ENCODE data around the gene SOCS2.
A peak's percentile ranks its signal among the peaks of the same experiment; 100 is the strongest.
"Not testable (repeated sequence)": the region's sequence is repeated elsewhere in the genome, so short reads cannot be mapped to it uniquely, and the experiment has no call there.

Gene SOCS2

DNA sequence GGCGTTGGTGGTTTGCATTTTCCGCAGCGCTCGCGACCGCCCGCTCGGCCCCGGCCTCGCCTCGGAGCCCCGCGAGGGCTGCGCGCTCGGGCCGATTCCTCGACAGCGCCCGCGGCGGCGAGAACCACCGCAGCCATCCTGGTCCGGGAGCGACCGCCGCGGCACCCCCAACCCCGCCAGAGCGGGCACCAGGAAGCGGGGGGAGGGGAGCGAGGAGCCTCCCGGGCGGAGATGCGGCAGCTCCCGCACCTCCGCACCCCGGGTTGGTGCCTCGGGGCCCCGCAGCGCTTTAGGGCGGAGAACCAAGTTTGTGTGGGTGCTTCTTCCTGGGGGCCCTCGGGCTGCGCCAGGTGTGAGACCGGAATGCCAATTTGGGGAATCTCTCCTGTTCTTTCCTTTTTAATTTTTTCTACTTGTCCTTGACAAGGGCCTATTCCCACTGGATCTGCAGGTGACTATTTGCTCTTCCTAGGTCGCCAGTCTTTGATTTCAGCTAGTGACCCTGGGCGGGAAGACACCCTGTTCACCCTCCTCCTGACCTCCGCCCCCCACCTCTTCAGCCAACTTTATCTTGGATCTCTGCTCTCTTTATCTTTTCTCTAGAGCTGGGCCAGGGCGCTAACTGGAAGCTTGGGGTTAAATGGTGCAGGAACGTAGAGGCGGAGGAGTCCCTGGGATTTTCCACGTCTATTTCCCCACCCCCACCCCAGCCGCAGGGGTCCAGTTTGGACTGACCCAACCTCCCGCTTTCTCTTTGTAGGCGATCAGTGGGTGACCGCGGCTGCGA lies at the start of gene SOCS2:
SOCS2 (plus strand) TSS at position 751 of the 787 bp plus-strand sequence. CDS start 223 bp downstream, outside the sequence.
- peak; percentile 61 for DNase-seq

- no peak for DNase-seq
Measured at GRCh38 chr12:93524386-93525133, 47.9 kb upstream of the SOCS2 start.

- no peak for DNase-seq
Measured at GRCh38 chr12:93526786-93527428, 45.6 kb upstream of the SOCS2 start.

DNA sequence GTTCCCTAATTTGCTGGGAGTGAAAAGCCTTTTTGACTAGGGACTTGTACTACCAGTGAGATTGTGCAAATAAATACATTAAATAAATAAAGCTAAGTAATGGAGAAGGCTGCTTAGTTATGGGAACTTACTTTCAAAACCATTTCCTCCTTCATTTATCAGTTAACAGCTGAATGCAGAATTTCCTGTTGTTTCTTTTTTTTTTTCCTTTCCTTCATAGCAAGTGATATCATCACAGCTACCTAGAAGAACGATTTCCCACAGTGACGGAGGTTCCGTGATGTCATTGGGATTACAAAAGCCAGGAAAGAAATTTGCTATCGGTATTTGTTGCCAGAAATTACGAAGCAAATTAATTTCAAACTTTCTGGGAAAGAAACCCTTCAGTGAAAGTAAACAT lies 42.1 kb upstream of the SOCS2 start:
- no peak for DNase-seq

DNA sequence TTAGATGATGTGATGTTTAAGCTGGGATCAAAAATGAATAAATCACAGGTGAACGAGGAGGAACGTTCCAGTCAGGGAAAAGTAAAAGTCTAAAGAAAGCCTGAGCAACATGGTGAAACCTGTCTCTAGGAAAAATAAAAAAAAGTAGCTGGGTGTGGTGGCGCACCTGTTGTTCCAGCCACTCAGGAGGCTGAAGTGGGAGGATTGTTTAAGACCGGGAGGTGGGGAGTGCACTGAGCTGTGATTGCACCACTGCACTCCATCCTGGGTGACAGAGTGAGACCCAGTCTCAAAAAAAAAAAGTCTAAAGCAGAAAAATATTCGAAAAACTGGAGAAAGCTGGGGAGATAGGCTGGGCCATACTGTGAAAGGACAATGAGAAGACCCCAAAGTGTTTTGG lies 39.2 kb upstream of the SOCS2 start:
- no peak for DNase-seq

- DNase-seq, result no peak
Measured at GRCh38 chr12:93536111-93536765, 36.2 kb upstream of the SOCS2 start.

GRCh38 chr12:93536766-93537488 lies 35.5 kb upstream of the SOCS2 start:
- no peak for DNase-seq

DNA sequence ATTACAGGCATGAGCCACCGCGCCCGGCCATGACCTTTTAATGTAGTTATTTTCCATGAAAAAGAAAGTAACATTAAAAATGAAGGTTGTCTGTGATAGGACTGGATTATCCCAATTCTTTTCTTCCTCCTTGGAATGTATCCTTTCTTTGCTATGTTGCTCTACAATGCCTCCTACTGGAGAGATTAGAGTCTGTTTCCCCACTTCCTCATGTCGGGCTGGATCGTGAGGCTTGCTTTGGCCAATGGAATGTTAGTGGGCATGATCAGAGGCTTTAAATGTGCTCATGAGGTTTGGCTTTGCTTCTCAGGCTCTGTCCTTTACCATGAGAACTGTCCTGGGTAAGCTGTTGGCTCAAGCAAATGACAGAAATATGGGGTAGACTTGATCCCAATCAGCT lies 34.7 kb upstream of the SOCS2 start:
- no peak for DNase-seq

DNA sequence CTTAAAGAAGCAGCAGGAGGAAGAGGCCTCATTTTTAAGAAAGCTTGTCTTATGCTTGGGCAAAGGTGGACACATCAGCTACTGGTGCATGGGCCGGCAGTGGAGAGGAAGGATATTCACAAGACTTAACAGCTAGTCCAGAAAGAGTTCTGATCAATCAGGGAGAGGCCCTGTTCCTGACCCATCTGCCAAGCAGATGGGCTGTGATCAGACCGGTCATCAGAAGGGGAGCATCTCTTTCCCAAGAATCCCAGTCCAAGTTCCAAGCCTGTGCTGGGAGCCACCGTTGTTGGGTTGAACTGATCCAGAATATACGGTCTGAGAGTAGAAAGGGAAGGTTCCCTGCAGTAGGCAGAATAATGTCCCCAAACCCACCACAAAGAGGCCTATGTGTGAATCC lies 32.7 kb upstream of the SOCS2 start:
- DNase-seq, result no peak

DNA sequence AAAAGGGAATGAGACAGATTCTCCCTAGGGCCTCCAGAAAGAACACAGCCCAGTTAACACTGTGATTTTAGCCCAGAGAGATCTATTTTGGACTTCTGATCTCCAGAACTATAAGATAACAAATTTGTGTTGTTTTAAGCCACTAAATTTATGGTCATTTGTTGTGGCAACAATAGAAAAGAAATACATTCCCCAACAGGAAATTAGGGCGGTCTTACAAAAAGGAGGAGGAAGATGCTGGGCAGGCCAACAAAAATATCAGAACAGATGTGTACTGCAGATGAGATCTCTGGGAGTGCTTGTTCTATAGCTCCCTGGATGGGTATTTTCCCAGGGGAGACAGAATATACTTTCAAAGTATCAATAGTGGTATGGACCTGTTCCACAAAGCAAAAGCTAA lies 32.0 kb upstream of the SOCS2 start:
- no peak for DNase-seq

GRCh38 chr12:93541578-93542225 lies 30.8 kb upstream of the SOCS2 start:
- DNase-seq, result no peak

GRCh38 chr12:93547778-93548177 lies 24.7 kb upstream of the SOCS2 start:
- DNase-seq, result no peak

DNA sequence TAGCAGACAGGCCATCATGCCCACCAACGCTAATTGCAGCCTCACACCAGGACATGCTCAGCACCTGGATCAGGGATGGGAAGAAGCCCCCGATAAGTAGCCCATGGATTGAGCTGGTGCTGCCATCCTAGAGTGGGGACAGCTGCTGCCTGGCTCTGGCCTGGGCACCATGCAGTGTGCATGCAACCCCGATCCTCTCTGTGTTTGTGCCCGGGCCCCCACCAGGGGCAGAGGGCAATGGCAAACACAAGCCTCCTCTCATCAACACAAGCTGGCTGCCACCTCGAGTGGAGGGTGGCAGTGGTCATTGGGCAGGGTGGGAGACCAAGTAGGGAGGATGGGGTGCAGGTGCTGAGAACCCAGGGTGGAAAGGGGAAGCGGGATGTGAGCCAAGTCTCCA lies 23.3 kb upstream of the SOCS2 start:
- no peak for DNase-seq

DNA sequence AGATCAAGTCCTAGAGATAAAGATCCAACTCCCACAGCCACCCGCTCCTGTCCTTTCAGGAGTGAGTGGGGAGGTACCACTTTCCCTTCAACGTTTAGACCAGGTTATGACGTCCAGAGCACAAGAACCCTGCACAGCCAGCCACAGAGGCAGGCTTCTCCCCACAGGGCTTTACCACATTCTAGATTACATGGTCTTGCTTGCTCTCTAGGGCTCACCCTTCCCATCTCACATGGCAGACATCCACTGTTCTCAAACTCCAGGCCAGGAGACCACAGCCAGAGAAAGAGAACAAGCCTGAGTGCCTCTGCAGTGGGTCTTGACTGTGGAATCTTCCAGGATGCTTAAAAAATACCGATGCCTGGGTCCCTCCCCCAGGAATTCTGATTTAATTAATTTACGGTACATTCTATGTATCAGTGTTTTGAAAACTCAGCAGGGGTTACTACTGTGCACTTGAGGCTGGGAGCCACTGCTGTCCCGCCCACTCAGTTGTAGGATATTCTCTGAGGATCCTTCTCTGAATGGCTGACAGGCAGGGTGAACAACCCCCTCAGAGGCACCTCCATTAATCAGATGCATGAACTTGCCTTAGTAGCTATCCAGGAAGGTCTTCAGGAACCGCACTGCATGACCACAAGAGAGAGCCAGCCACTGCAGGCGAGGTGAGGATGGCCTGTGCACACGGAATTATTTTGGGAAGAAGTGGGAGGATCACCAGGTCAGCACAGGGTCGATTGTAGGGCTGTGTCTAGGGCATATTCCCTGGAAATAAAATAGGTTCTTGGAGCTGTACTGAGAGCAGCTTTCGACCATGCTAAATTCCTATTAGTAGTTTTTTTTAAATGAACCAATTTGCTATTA lies 21.5 kb upstream of the SOCS2 start:
- no peak for DNase-seq

DNA sequence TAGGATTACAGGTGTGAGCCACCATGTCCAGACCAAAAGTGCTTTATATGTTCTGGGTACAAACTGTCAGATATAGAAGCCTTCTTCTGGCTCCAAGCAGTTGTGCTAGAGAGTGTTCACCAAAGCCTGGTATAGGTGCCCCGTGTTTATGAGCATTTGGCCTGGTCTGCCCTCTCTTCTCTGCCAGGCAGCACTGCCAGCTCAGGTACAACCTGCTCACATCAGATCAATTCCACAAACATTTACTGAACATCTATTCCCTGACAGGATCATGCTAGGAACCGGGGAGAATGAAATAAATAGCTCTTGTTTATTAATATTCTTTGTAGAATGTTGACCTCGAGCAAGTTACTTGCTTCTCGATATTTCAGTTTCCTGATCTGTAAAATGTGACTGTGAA lies 20.0 kb upstream of the SOCS2 start:
- no peak for DNase-seq

DNA sequence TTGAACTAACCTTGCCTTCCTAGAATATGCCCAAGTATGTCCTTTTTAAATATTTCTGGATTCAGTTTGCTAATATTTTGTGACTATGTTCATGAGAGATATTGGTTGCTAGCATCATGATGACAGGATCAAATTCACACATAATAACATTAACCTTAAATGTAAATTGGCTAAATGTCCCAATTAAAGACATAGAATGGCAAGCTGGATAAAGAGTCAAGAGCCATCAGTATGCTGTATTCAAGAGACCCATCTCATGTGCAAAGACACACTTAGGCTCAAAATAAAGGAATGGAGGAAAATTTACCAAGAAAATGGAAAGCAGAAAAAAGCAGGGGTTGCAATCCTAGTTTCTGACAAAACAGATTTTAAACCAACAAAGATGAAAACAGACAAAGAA lies 14.6 kb upstream of the SOCS2 start:
- DNase-seq, result not testable (repeated sequence)

DNA sequence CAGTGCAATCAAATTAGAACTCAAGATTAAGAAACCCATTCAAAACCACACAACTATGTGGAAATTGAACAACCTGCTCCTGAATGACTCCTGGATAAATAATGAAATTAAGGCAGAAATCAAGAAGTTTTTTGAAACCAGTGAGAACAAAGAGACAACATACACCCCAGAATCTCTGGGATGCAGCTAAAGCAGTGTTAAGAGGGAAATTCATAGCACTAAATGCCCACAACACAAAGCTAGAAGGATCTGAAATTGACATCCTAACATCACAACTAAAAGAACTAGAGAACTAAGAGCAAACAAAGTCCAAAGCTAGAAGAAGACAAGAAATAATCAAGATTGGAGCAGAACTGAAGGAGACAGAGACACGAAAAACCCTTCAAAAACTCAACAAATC lies 13.8 kb upstream of the SOCS2 start:
- DNase-seq, result not testable (repeated sequence)

DNA sequence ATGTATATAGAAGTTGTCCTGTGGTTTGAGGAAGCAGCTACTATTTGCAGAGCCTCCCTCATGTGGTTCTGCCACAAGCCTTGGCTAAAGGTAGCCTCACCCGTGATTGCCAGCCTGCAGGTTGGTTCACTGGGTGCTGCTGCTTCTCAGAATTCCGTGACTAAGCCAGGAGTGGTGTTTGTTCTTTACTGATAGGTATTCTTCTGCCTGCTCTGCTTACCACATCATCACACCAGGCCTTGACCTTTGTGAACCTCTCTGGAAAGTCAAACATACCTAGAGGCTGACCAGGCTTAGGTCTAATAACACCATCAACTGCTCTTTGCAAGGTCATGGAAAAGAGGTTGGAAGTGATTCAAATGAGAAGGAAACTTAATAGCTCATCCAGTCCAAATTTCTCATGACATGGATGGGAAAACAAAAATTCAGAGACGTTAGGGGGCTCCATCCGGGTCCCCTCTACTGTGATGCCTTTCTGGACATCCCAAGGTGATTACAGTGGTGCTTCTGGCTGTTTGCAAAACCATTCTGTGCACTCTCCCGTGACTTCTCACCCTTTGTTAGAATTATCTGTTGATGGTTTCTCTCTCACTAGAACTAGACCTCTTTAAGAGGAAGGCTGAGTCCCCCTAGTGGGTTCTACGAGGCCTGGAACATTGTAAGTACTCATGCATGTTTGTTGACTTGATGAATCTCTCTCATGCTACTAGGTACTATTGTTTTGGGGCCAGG lies 8.5 kb upstream of the SOCS2 start:
- DNase-seq, result no peak

DNA sequence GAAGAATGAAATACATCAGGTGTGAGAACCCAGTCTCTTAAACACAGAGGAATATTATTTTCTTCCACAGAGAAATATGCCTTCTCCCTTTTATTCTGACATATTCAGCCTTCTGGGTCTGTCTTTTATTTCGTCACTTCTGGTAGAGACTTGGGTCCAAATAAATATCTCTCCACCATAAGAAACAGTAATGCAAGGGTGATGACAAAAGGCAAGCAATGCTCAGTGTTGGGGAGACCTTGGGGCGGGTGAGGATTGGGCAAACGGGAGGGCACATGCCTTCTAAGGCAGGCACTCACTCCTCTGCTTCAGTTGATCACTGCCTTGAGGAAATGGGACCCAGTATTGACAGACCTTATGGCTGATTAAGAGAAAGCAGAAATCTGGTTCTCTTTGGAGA lies 6.7 kb upstream of the SOCS2 start:
- DNase-seq, result no peak

DNA sequence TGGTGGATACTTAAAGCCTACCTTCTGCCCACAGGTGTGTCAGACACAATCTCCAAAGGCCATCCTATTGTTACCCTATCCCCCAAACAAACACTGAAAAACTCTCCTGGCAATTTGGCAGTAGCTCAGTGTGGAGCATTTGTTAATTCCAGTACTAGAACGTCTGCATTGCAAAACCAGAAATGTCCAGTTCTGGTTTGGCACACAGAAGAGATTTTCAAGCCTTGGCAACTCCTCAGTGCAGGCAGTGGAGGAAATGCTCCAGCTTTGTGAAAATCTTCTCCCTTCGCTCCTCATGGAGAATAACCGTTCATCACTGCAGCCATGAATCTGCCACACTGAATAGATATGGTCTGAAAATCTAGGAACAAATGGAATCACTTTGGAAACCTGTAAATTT lies 5.3 kb upstream of the SOCS2 start:
- DNase-seq, result no peak

Measured in right forelimb (tissue), 1 donor.